ENCODE measurements around the gene SNTG2. TPM values are rescaled to one million over a fixed set of nuclear protein-coding genes. Genes with fewer than 3 reads are reported as not detected.
A peak's percentile ranks its signal among the peaks of the same experiment; 100 is the strongest.

Gene SNTG2
- total and polyA plus RNA-seq, 4 donors: 1.5 to 4.2 (median 1.9) TPM

DNA sequence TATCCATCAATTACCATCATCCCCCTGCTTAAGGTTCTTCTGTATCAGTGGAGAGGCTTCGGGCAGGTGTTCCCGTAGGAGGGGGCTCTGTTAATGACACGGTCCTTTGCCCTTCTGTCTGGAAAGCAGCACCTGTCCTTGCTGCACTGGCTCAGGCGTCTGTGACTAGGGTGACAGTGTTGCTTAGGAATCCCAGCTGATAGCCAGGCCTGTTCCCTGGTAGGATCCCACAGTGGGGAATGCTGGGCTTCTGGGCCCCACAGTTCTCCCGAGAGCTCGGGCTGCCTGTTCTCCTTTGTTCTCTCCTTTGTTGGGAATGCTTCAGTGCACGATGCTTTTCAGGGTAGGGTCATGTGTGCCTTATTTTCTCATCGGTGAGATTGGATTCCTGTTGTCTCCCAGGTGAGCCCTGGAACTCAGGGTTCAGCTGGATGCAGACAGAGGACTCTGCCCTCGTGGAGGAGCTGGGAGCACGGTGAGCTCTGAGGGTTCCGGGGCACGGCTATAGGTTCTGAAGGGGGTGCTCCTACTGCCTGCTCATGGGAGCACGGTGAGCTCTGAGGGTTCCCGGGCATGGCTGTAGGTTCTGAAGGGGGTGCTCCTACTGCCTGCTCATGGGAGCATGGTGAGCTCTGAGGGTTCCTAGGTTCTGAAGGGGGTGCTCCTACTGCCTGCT lies 9.6 kb downstream of the SNTG2 start:
- Histone ChIP-seq H3K4me1 (ENCODE audit: control insufficient read depth, insufficient read depth, low read length) (no peaks in the 10 kb centered on the region), H3K27ac (ENCODE audit: low read depth, low read length) (no peak overlapping the region), H3K27me3 (ENCODE audit: control insufficient read depth, insufficient read depth, low read length) (peaks cover 3% of the 10 kb centered on the region), H3K36me3 (ENCODE audit: control insufficient read depth, insufficient read depth, low read length) (no peaks in the 10 kb centered on the region), H3K9me3 (ENCODE audit: control insufficient read depth, insufficient read depth, low read length) (no peaks in the 10 kb centered on the region), H3K4me3 (ENCODE audit: low read depth, low read length) (no peak overlapping the region)
- 67% methylated on average over 14 of the region's 14 CpGs for WGBS (ENCODE audit: insufficient coverage)
- DNase-seq (ENCODE audit: low read depth in 4 of 6, low spot score in 6 of 6): no peak

DNA sequence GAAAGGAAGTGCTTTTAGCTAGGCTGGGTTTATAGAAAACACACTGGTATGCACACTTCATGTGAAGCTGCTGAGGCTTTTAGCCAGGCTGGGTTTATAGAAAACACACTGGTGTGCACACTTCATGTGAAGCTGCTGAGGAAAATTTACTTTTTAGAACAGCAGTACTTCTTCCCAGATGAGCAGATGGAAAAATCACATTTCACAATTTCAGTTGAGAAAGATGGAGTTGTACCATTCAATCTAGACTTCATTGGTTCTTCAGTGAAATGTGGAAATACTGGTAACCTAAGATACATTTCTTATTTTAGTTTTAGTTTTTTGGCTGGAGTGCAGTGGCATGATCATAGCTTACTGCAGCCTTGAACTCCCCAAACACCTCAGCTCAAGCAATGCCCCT lies 11.1 kb downstream of the SNTG2 start:
- no peaks in the 10 kb centered on the region for H3K9me3 ChIP-seq (ENCODE audit: control insufficient read depth, insufficient read depth, low read length)
- H3K4me3 ChIP-seq (ENCODE audit: low read depth, low read length): no peak overlapping the region
- H3K36me3 ChIP-seq (ENCODE audit: control insufficient read depth, insufficient read depth, low read length): no peaks in the 10 kb centered on the region
- H3K4me1 ChIP-seq (ENCODE audit: control insufficient read depth, insufficient read depth, low read length): no peaks in the 10 kb centered on the region
- no peak for DNase-seq (ENCODE audit: low read depth in 4 of 6, low spot score in 6 of 6)
- H3K27me3 ChIP-seq (ENCODE audit: control insufficient read depth, insufficient read depth, low read length): peaks cover 3% of the 10 kb centered on the region
- no peak overlapping the region for H3K27ac ChIP-seq (ENCODE audit: low read depth, low read length)

DNA sequence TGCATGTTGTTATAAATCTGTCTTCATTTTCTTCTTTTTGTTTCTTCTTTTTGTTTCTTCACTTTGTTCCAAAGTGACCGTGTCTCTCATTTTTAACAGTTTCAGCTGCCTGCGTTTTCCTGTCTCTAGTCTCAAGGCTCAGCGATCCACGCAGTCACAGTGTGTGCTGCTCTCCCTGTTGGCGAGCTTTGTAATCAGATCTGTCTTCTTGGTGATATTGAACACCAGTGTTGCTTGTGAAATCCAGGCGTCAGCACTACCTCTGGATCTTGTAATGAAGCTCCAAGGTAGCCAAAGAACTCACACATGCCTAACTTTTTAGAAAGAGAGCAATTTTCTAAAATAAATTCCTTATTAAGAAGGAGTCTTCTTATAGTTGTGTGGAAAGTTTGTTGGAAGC lies 13.2 kb downstream of the SNTG2 start:
- Histone ChIP-seq H3K27me3 (ENCODE audit: control insufficient read depth, insufficient read depth, low read length) (no peaks in the 10 kb centered on the region), H3K36me3 (ENCODE audit: control insufficient read depth, insufficient read depth, low read length) (no peaks in the 10 kb centered on the region), H3K4me3 (ENCODE audit: low read depth, low read length) (no peak overlapping the region), H3K4me1 (ENCODE audit: control insufficient read depth, insufficient read depth, low read length) (no peaks in the 10 kb centered on the region), H3K27ac (ENCODE audit: low read depth, low read length) (no peak overlapping the region), H3K9me3 (ENCODE audit: control insufficient read depth, insufficient read depth, low read length) (peaks cover 2% of the 10 kb centered on the region)
- 77% methylated on average over 5 of the region's 6 CpGs for WGBS (ENCODE audit: insufficient coverage)
- DNase-seq (ENCODE audit: low read depth in 4 of 6, low spot score in 6 of 6): no peak

GRCh38 chr2:964562-964961 lies 13.9 kb downstream of the SNTG2 start:
- WGBS (ENCODE audit: insufficient coverage): 92% methylated on average over 7 of the region's 8 CpGs
- no peak for DNase-seq (ENCODE audit: low read depth in 4 of 6, low spot score in 6 of 6)
- no peaks in the 10 kb centered on the region for H3K4me1 ChIP-seq (ENCODE audit: control insufficient read depth, insufficient read depth, low read length)
- H3K4me3 ChIP-seq (ENCODE audit: low read depth, low read length): no peak overlapping the region
- no peaks in the 10 kb centered on the region for H3K27me3 ChIP-seq (ENCODE audit: control insufficient read depth, insufficient read depth, low read length)
- peaks cover 4% of the 10 kb centered on the region for H3K9me3 ChIP-seq (ENCODE audit: control insufficient read depth, insufficient read depth, low read length)
- H3K27ac ChIP-seq (ENCODE audit: low read depth, low read length): no peak overlapping the region
- no peaks in the 10 kb centered on the region for H3K36me3 ChIP-seq (ENCODE audit: control insufficient read depth, insufficient read depth, low read length)

GRCh38 chr2:965640-966147 lies 15.0 kb downstream of the SNTG2 start:
- Histone ChIP-seq H3K9me3 (ENCODE audit: control insufficient read depth, insufficient read depth, low read length) (peaks cover 4% of the 10 kb centered on the region), H3K4me1 (ENCODE audit: control insufficient read depth, insufficient read depth, low read length) (no peaks in the 10 kb centered on the region), H3K27me3 (ENCODE audit: control insufficient read depth, insufficient read depth, low read length) (no peaks in the 10 kb centered on the region), H3K36me3 (ENCODE audit: control insufficient read depth, insufficient read depth, low read length) (no peaks in the 10 kb centered on the region), H3K4me3 (ENCODE audit: low read depth, low read length) (no peak overlapping the region), H3K27ac (ENCODE audit: low read depth, low read length) (no peak overlapping the region)
- no peak for DNase-seq (ENCODE audit: low read depth in 4 of 6, low spot score in 6 of 6)
- 96% methylated on average over 11 of the region's 12 CpGs for WGBS (ENCODE audit: insufficient coverage)

- Histone ChIP-seq H3K9me3 (ENCODE audit: control insufficient read depth, insufficient read depth, low read length) (peaks cover 3% of the 10 kb centered on the region), H3K27me3 (ENCODE audit: control insufficient read depth, insufficient read depth, low read length) (no peaks in the 10 kb centered on the region), H3K4me3 (ENCODE audit: low read depth, low read length) (no peak overlapping the region), H3K4me1 (ENCODE audit: control insufficient read depth, insufficient read depth, low read length) (peaks cover 5% of the 10 kb centered on the region), H3K36me3 (ENCODE audit: control insufficient read depth, insufficient read depth, low read length) (no peaks in the 10 kb centered on the region), H3K27ac (ENCODE audit: low read depth, low read length) (no peak overlapping the region)
- WGBS (ENCODE audit: insufficient coverage): no CpG with 5 or more reads among the region's 3 CpGs
- no peak for DNase-seq (ENCODE audit: low read depth in 4 of 6, low spot score in 6 of 6)
Measured at GRCh38 chr2:973129-973528, 22.5 kb downstream of the SNTG2 start.

DNA sequence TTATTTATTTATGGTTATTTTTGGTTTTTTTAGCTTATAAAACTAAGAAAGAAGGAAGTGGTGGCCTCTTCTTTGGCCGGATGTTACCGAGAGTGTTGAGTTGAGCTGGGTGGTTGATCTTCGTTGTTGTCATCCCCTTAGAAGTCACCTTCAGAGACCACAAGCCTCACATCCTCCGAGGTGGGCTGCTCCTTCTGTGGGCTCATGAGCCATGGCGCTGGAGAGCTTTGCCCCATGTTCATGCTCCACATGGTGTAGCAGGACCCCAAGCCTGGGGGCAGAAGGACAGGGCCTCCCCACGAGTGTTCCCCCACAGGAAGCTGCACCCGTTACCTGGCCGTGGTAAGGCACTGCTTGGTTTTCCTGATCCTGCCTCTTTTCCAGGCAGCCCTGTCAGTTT lies 23.4 kb downstream of the SNTG2 start:
- H3K27me3 ChIP-seq (ENCODE audit: control insufficient read depth, insufficient read depth, low read length): no peaks in the 10 kb centered on the region
- no peak for DNase-seq (ENCODE audit: low read depth in 4 of 6, low spot score in 6 of 6)
- H3K4me1 ChIP-seq (ENCODE audit: control insufficient read depth, insufficient read depth, low read length): peaks cover 5% of the 10 kb centered on the region
- H3K4me3 ChIP-seq (ENCODE audit: low read depth, low read length): no peak overlapping the region
- no peak overlapping the region for H3K27ac ChIP-seq (ENCODE audit: low read depth, low read length)
- 84% methylated on average over 8 of the region's 8 CpGs for WGBS (ENCODE audit: insufficient coverage)
- peaks cover under 1% of the 10 kb centered on the region for H3K9me3 ChIP-seq (ENCODE audit: control insufficient read depth, insufficient read depth, low read length)
- no peaks in the 10 kb centered on the region for H3K36me3 ChIP-seq (ENCODE audit: control insufficient read depth, insufficient read depth, low read length)

DNA sequence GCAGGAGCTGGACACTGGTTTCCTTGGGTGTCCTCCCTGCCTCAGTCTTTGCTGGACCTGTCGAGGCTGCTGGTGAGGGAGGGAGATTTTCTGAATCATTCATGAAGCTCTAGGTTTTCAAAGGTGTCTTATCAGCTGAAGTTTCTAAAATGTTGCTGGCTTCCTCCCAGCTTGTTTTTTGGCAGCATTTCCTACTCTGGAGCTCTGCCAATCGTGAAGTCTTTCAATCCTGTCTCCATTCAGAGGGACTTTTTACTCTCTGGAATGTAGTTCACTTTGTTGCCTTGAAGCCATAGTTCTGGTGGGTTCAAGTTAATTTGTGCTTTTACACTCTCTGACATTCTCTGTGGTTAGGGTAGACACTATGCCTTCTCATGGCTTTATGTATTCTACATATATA lies 23.9 kb downstream of the SNTG2 start:
- peaks cover 8% of the 10 kb centered on the region for H3K4me1 ChIP-seq (ENCODE audit: control insufficient read depth, insufficient read depth, low read length)
- 60% methylated on average over 1 of the region's 2 CpGs for WGBS (ENCODE audit: insufficient coverage)
- H3K27ac ChIP-seq (ENCODE audit: low read depth, low read length): no peak overlapping the region
- no peak overlapping the region for H3K4me3 ChIP-seq (ENCODE audit: low read depth, low read length)
- no peaks in the 10 kb centered on the region for H3K9me3 ChIP-seq (ENCODE audit: control insufficient read depth, insufficient read depth, low read length)
- DNase-seq (ENCODE audit: low read depth in 4 of 6, low spot score in 6 of 6): peak in 4 of 6 donors; percentile 38 to 89 (median 64)
- no peaks in the 10 kb centered on the region for H3K36me3 ChIP-seq (ENCODE audit: control insufficient read depth, insufficient read depth, low read length)
- H3K27me3 ChIP-seq (ENCODE audit: control insufficient read depth, insufficient read depth, low read length): no peaks in the 10 kb centered on the region

DNA sequence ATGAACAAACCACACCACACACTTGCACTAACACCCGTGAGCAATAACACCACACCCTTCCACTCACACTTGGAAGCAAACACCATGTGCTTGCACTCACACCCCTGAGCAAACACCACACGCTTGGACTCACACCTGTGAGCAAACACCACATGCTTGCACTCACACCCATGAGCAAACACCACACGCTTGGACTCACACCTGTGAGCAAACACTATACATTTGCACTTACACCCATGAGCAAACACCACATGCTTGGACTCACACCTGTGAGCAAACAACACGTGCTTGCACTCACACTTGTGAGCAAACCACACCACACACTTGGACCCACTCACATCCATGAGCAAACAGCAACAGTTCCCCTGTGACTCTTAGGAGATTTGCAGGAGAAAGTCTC lies 24.4 kb downstream of the SNTG2 start:
- 86% methylated on average over 4 of the region's 4 CpGs for WGBS (ENCODE audit: insufficient coverage)
- H3K27ac ChIP-seq (ENCODE audit: low read depth, low read length): no peak overlapping the region
- no peaks in the 10 kb centered on the region for H3K9me3 ChIP-seq (ENCODE audit: control insufficient read depth, insufficient read depth, low read length)
- H3K4me1 ChIP-seq (ENCODE audit: control insufficient read depth, insufficient read depth, low read length): peaks cover 8% of the 10 kb centered on the region
- H3K27me3 ChIP-seq (ENCODE audit: control insufficient read depth, insufficient read depth, low read length): no peaks in the 10 kb centered on the region
- no peak overlapping the region for H3K4me3 ChIP-seq (ENCODE audit: low read depth, low read length)
- no peaks in the 10 kb centered on the region for H3K36me3 ChIP-seq (ENCODE audit: control insufficient read depth, insufficient read depth, low read length)
- no peak for DNase-seq (ENCODE audit: low read depth in 4 of 6, low spot score in 6 of 6)

All from spinal cord (tissue), 10 donors.